PC-3 (cell line): ENCODE measurements around the gene BIRC7. TPM values are rescaled to one million over a fixed set of nuclear protein-coding genes. Genes with fewer than 3 reads are reported as not detected.

Source experiments
- ATAC-seq: fragments of 200-7000 bp; cut with Tn5 transposase; 2 replicates; pipeline ENCODE4 v1.9.1; 2020; ENCODE audit warnings: mild to moderate bottlenecking, moderate library complexity
- BruUV-seq: library from RNA; stranded (reverse); fragments of 400-500 nt; replicated peaks from 2 replicates; lab custom pipeline; 2021; lab: Mats Ljungman, UMichigan
- CTCF ChIA-PET: fragments of 300-600 bp; sonication (Branson Sonifier 250); formaldehyde crosslinking; loops from one replicate; lab custom pipeline; 2022; ENCODE audit warnings: antibody characterized with exemption; lab: Charles Lee
- POLR2A ChIA-PET: fragments of 300-600 bp; sonication (Branson Sonifier 250); formaldehyde crosslinking; loops from one replicate; lab custom pipeline; 2022; ENCODE audit warnings: antibody characterized with exemption; ENCODE audit not compliant: unreplicated experiment; lab: Charles Lee
- DNase-seq: peaks from one replicate; pipeline ENCODE4 v3.0.0-alpha.2; 2015
- H2AFZ ChIP-seq: fragments of 300-600 bp; sonication (generic); 2 replicates; pipeline ENCODE4 v1.6.0; 2016; ENCODE audit warnings: antibody characterized with exemption, low read length
- H3F3A ChIP-seq: fragments of 300-600 bp; sonication (generic); one replicate; pipeline ENCODE4 v1.6.0; 2017; ENCODE audit warnings: antibody characterized with exemption, low read length, control low read depth, mild to moderate bottlenecking; ENCODE audit not compliant: unreplicated experiment
- H3K27ac ChIP-seq: fragments of 300-600 bp; sonication (generic); 2 replicates; pipeline ENCODE4 v1.5.1; 2016; ENCODE audit warnings: mild to moderate bottlenecking, low read length
- H3K27me3 ChIP-seq: fragments of 300-600 bp; sonication (generic); 2 replicates; pipeline ENCODE4 v1.6.1; 2016; ENCODE audit warnings: low read length, mixed read lengths
- H3K36me3 ChIP-seq: fragments of 300-600 bp; sonication (generic); 2 replicates; pipeline ENCODE4 v1.6.1; 2016; ENCODE audit warnings: low read depth, mixed run types, low read length, mixed read lengths
- H3K4me1 ChIP-seq: fragments of 300-600 bp; sonication (generic); 2 replicates; pipeline ENCODE4 v1.5.1; 2016; ENCODE audit warnings: low read length; ENCODE audit not compliant: insufficient read depth
- H3K4me2 ChIP-seq: fragments of 300-600 bp; sonication (generic); 2 replicates; pipeline ENCODE4 v1.6.0; 2016; ENCODE audit warnings: low read length
- H3K4me3 ChIP-seq: fragments of 300-600 bp; sonication (generic); 2 replicates; pipeline ENCODE4 v1.5.1; 2016; ENCODE audit warnings: mild to moderate bottlenecking, low read length, mixed read lengths
- H3K79me2 ChIP-seq: fragments of 300-600 bp; sonication (generic); 2 replicates; pipeline ENCODE4 v1.6.1; 2017; ENCODE audit warnings: low read length, mixed read lengths
- H3K9ac ChIP-seq: fragments of 300-600 bp; sonication (generic); 2 replicates; pipeline ENCODE4 v1.6.0; 2016; ENCODE audit warnings: mild to moderate bottlenecking, low read length
- H3K9me2 ChIP-seq: fragments of 300-600 bp; sonication (generic); replicated peaks from 2 replicates; pipeline ENCODE4 v1.6.1; 2016; ENCODE audit warnings: mixed run types, low read length, mixed read lengths
- H3K9me3 ChIP-seq: fragments of 300-600 bp; sonication (generic); 2 replicates; pipeline ENCODE4 v1.6.1; 2016; ENCODE audit warnings: low read length, mixed read lengths
- H4K20me1 ChIP-seq: fragments of 300-600 bp; sonication (generic); 2 replicates; pipeline ENCODE4 v1.6.1; 2016; ENCODE audit warnings: low read length, mixed read lengths
- CTCF ChIP-seq: fragments of 300-600 bp; sonication (generic); conservative IDR thresholded peaks from 2 replicates; pipeline ENCODE4 v1.5.1; 2017; ENCODE audit warnings: antibody characterized with exemption, low read depth, mild to moderate bottlenecking, low read length
- EZH2 ChIP-seq: fragments of 300-600 bp; sonication (generic); IDR thresholded peaks from one replicate; pipeline ENCODE4 v1.6.1; 2017; ENCODE audit warnings: antibody characterized with exemption, mild to moderate bottlenecking, low read length; ENCODE audit not compliant: unreplicated experiment
- EZH2phosphoT487 ChIP-seq: fragments of 300-600 bp; sonication (generic); IDR thresholded peaks from 2 replicates; pipeline ENCODE4 v1.6.1; 2018; ENCODE audit warnings: mild to moderate bottlenecking, antibody characterized with exemption, low read length, borderline replicate concordance
- intact Hi-C: fragments of 100-400 bp; cut with micrococcal nuclease; formaldehyde crosslinking; loops from 2 replicates; pipeline ENCODE4 v1.9.0; 2023
- total RNA-seq: library from RNA; depleted of rRNA; stranded (reverse); fragments of >200 nt; gene quantifications from 2 replicates; pipeline ENCODE4 v1.2.3, GENCODE V29; 2014

BIRC7 gene
- total RNA-seq, 1 experiment from 2014 or later = not detected

- DNase-seq (no peak), ATAC-seq (no peak)
- POLR2A ChIA-PET = no interaction called here
- Histone ChIP-seq H3F3A (no peaks in the 10 kb centered on the region), H4K20me1 (no peaks in the 10 kb centered on the region), H3K4me2 (no peak overlapping the region), H3K36me3 (no peaks in the 10 kb centered on the region), H2AFZ (no peak overlapping the region), H3K27ac (no peak overlapping the region), H3K79me2 (no peaks in the 10 kb centered on the region), H3K4me1 (no peaks in the 10 kb centered on the region), H3K9ac (no peak overlapping the region), H3K27me3 (peaks cover 24% of the 10 kb centered on the region), H3K4me3 (no peak overlapping the region), H3K9me3 (no peaks in the 10 kb centered on the region), H3K9me2 (no peaks in the 10 kb centered on the region)
- TF ChIP-seq EZH2 = no peak
- no peak for TF ChIP-seq CTCF
- TF ChIP-seq EZH2phosphoT487 = no peak
- no TSS peak for BruUV-seq
- intact Hi-C loops = no loop called here
- CTCF ChIA-PET = no interaction called here
Observed at GRCh38 chr20:63264000-63264399, 28.3 kb downstream of the BIRC7 start.

GRCh38 chr20:63264519-63264918 lies 28.8 kb downstream of the BIRC7 start:
- DNase-seq = no peak
- ChIA-PET CTCF (no interaction called here), POLR2A (no interaction called here)
- no peaks in the 10 kb centered on the region for H3K4me1 ChIP-seq
- no peak overlapping the region for H3K27ac ChIP-seq
- no peaks in the 10 kb centered on the region for H4K20me1 ChIP-seq
- no peaks in the 10 kb centered on the region for H3F3A ChIP-seq
- no peak overlapping the region for H3K9ac ChIP-seq
- no peaks in the 10 kb centered on the region for H3K36me3 ChIP-seq
- no peak overlapping the region for H3K4me3 ChIP-seq
- no peaks in the 10 kb centered on the region for H3K9me2 ChIP-seq
- no peak overlapping the region for H2AFZ ChIP-seq
- H3K9me3 ChIP-seq = no peaks in the 10 kb centered on the region
- ATAC-seq = no peak
- no peaks in the 10 kb centered on the region for H3K79me2 ChIP-seq
- H3K4me2 ChIP-seq = no peak overlapping the region
- no peak for TF ChIP-seq CTCF
- TF ChIP-seq EZH2phosphoT487 = no peak
- TF ChIP-seq EZH2 = no peak
- no TSS peak for BruUV-seq
- H3K27me3 ChIP-seq = peaks cover 24% of the 10 kb centered on the region
- intact Hi-C loops = no loop called here

GRCh38 chr20:63265891-63266515 lies 30.3 kb downstream of the BIRC7 start:
- no TSS peak for BruUV-seq
- H3K9ac ChIP-seq = no peak overlapping the region
- no peaks in the 10 kb centered on the region for H3F3A ChIP-seq
- H3K36me3 ChIP-seq = no peaks in the 10 kb centered on the region
- CTCF ChIA-PET = interaction anchor here (0.6 kb wide), 1 partner anchor 50 kb away, joined by 3 read pairs; the partner anchor contains the start of gene YTHDF1
- H3K4me1 ChIP-seq = no peaks in the 10 kb centered on the region
- POLR2A ChIA-PET = no interaction called here
- no peak for TF ChIP-seq EZH2
- ATAC-seq = no peak
- DNase-seq = no peak
- no peaks in the 10 kb centered on the region for H3K9me2 ChIP-seq
- H3K9me3 ChIP-seq = no peaks in the 10 kb centered on the region
- no peak overlapping the region for H3K4me3 ChIP-seq
- H3K79me2 ChIP-seq = no peaks in the 10 kb centered on the region
- intact Hi-C loops = no loop called here
- H2AFZ ChIP-seq = no peak overlapping the region
- H3K27ac ChIP-seq = no peak overlapping the region
- no peaks in the 10 kb centered on the region for H4K20me1 ChIP-seq
- peaks cover 24% of the 10 kb centered on the region for H3K27me3 ChIP-seq
- H3K4me2 ChIP-seq = no peak overlapping the region
